Muscle of back (tissue), 11 donors: ENCODE measurements around the gene C12orf75. TPM values are rescaled to one million over a fixed set of nuclear protein-coding genes. Genes with fewer than 3 reads are reported as not detected.
"Not testable (repeated sequence)": the region's sequence is repeated elsewhere in the genome, so short reads cannot be mapped to it uniquely, and the experiment has no call there.

Source experiments
- DNase-seq, 3 donors: peaks; one replicate each; pipeline versions ENCODE4 v3.0.0 to v3.0.0-alpha.2; 2013
- polyA plus RNA-seq, 10 donors: library from polyadenylated mRNA; unstranded; fragments of 120-200 nt; gene quantifications; one replicate each; pipeline ENCODE4 v1.2.1, GENCODE V29; 2013; ENCODE audit not compliant: insufficient read length in 10 of 10

The C12orf75 gene
- polyA plus RNA-seq, 10 donors, result 5.1 to 17.0 (median 8.0) TPM

DNA sequence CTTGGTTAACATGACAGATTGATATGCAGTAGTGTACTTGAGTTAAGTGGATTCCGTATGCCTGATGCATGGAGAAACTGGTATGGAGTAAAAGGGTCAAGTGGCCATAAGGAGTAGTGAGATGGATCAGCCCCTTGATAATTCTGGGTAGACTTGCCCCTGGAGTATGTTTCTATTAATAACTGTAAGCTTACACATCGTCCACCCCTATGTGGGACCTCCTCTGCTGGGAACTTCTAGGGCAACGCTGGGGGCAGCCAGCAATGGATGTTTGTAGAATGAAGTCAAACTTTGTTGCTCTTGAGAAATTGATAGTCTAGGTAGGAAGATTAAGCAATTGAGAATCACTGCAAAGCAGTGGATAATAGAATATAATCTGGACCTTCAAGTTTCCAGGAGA lies 3.5 kb downstream of the C12orf75 start:
- DNase-seq, result peak in 1 of 3 donors; percentile 60

DNA sequence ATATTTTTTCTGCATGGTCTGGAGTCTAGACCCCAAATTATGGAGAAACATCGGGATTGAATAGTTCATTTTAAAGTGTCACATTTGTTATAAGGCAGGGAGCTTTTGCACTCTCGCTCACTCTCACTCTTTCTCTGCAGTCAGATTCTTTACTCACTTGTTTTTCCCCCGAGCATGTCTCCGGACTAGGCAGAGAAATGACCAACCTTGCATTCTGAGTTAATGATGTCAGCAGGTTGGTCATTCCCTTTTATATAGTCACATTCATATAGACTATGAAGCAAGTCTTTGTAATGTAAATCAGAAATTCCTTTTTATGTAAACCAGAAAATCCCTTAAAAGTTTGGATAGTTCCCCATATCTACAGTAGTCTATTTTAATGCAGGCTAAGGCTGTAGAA lies 4.1 kb downstream of the C12orf75 start:
- DNase-seq, result peak in 1 of 3 donors; percentile 63

DNA sequence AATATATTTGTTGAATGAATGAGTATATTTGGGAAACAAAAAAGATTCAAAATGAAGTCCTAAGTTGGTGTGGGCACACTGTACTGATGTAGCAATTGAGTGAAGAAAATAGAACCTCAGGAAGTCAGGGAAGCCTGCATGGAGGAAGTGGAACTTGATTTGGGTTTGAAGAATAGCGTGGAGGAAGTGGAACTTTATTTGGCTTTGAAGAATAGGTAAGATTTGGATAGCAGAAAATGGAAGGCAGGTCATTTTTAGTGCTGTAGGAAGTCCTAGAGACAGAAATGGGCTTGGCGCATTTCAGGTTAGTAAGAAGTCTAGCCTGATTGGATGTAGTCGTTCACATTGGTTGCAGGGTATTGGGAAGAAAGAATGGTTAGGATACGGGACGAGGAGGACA lies 5.4 kb downstream of the C12orf75 start:
- no peak for DNase-seq

DNA sequence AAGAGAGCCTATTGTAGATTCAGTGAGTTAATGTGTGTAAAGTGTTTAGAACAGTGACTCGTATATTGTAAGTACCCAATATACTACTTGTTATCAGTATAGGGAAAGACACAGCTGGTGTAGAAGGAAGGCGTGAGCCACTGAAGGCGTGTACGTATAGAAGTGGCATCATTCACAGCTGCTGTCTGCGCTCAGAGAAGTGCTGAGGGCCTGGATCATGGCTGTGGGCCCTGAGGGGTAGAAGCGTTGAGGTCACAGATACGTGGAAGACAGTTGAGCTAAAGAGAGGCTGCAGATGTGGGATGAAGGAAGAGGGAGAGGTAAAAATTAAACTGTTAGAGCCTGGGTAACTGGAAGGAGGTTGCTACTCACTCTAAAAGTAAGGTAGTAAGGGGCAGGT lies 5.9 kb downstream of the C12orf75 start:
- no peak for DNase-seq

DNA sequence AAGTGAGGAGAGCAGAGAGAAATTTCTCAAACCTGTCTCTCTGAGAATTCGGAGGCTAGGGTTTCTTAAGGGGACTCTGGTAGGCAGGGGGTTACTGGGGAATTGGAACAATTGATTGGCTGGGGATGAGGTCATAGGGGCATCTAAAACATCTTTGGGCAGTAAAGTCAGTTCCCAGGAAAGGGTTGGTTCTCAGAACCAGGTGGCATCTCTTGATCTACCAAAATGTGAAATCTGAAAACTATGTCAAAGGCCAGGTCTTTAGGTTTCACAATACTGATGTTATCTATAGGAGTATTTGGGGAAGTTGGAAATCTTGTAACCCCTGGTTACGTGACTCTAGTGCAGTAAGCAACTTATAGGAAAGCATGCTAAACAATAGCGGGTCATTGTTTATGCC lies 6.9 kb downstream of the C12orf75 start:
- DNase-seq, result no peak

DNA sequence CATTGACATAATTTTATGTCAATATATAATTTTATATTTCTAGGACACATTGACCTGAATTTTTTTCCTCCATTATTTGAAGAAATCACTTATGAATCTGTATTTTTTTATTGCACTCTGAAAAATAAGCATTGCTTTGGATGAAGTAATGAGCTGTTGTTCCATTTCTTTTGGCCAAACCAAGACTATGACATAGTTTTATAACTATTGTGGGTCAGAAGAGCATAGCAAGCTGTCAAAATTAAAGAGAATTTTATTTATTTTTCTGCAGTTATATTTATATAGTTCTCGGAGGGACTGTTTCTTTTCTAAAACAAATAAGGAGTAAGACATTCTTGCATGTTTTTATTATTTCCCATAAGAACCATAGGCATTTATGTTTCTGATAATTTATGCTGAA lies 8.5 kb downstream of the C12orf75 start:
- DNase-seq, result no peak

DNA sequence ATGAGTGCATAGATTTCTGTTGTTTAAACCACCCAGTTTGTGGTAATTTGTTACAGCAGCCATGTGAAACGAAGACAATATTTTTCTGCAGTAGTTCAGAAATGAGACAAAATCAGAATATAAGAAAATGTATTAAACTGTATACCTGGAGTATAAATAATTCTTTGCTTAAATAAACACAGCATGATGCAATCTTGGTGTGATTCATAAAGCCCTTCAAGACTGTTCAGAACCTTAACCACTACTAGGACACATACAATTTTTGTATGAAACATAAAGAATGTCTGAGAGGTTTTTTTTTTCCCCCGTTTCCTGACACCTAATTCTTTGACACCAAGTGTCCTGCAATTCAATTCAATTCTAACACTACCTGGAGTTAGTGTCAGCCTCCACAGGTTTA lies 10.5 kb downstream of the C12orf75 start:
- no peak for DNase-seq

DNA sequence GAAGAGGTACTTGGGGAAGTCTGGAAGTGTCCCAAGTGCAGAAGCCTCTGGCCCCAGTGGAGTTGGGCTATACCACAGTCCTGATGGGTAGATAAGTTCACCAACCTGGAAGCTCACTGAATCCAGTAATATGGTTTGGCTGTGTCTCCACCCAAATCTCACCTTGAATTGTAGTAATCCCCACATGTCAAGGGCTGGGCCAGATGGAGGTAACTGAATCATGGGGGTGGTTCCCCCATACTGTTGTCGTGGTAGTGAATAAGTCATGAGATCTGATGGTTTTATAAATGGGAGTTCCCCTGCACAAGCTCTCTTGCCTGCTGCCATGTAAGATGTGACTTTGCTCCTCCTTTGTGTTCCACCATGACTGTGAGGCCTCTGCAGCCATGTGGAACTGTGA lies 11.1 kb downstream of the C12orf75 start:
- not testable (repeated sequence) for DNase-seq

DNA sequence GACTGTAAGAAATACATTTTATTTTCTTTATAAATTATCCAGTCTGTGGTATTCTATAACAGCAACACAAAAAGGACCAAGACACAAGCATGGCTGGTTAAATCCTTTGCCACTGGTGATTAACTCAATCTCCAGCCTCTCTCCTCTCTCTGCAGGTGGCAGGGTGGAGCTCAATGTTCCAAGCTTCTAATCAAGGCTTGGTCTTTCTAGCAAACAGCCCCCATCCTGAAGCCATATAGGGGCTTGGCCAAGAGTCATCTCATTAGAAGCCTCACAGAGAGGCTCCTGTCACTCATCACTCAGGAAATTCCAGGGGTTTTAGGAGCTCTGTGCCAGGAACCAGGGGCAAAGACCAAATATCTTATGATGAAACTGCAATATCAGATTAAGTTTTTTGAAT lies 12.0 kb downstream of the C12orf75 start:
- DNase-seq, result no peak

DNA sequence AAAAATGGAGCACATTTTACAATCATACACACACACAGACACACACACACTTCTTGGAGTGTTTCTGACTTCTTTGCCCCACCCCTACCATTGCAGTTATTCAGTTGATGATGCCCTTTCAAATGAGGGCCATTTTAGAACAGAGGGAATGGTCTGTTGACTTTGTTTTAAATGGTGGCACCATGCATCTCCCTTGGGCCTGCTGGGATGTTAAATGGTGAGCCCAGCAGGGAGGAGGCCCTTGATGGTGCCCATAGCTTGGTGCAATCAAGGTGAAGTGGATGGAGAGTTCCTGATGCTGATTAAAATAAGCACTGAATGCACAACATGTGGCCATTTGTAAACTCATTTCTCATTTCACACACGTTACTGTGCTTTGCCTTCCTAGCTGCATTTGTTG lies 13.3 kb downstream of the C12orf75 start:
- no peak for DNase-seq

DNA sequence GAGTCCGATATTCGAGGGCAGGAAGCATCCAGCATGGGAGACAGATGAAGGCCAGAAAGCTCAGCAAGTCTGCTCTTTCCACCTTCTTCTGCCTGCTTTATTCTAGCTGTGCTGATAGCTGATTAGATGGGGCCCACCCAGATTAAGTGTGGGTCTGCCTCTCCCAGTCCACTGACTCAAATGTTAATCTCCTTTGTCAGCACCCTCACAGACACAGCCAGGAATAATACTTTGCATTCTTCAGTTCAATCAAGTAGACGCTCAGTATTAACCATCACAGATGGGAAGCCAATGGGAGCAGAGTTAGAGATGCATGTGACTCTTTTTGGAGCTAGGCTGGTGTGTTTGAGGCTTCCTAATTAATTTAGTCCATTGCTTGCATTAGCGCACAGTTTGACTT lies 17.0 kb downstream of the C12orf75 start:
- DNase-seq, result no peak

DNA sequence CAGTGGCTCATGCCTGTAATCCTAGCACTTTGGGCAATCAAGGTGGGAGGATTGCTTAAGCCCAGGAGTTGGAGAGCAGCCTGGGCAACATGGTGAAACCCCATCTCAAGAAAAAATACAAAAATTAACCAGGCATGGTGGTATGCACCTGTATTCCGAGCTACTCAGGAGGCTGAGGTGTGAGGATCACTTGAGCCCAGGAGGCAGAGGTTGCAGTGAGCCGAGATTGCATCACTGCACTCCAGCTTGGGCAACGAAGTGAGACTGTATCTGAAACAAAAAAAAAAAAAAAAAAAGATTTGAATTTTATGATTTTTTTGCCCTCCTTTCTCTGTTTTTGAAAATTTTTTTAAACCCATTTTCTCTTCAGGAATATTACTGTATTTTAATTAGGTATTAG lies 17.7 kb downstream of the C12orf75 start:
- no peak for DNase-seq

DNA sequence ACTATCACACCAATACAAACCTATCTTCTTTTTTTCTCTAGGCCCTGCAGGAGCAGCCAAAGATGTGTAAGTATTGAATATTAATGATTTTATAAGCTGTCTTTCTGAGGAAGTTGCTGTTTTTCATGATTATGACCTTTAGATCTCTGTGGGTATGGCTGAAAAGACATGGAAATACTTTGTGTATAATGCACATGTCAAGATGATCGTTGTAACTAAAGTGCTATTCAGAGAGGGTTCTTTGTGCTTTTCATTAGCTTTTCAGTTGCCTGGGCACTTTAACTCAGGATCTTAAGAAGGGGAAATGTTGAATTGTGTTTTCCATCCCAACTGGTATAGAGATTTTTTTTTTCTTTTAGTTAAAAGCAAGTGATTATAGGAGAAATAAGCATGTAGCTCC lies 18.1 kb downstream of the C12orf75 start:
- no peak for DNase-seq

DNA sequence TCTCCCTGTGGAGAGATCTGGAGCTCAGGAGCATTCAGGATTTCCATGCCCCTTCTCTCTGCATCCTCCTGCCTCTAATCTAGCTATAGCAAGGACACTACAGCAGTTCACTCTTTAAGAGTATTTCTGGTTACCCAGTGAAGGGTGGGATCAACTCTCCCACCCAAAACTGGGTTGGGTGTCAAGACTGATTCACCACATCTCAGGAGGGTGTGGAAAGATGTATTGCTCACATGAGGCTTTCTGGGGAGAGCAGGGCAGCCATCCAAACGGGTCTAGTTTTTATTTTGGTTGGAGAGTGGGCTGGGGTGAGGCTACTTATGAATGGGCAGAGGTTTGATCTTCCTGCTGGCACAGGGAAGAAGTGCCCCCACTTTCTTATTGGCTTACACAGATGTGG lies 18.6 kb downstream of the C12orf75 start:
- no peak for DNase-seq

DNA sequence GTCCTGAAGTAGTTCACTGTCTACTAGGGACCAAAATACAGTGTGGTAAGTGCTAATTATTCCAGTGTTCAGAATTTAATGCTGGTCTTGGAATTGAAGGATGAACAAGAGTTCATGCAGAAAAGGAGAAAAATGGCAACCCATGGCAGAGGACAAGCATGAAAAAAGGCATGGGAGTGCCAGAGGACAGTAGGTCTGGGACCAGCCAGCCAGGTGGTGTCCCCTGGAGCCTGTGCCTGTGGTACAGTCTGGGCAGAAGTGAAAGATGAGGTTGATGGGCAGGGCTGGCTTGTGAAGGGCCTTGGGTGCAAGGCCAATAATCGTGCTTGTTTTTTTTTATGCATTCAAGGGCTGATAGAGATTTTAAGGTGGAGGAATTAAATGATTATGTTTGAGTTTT lies 21.0 kb downstream of the C12orf75 start:
- DNase-seq, result no peak

DNA sequence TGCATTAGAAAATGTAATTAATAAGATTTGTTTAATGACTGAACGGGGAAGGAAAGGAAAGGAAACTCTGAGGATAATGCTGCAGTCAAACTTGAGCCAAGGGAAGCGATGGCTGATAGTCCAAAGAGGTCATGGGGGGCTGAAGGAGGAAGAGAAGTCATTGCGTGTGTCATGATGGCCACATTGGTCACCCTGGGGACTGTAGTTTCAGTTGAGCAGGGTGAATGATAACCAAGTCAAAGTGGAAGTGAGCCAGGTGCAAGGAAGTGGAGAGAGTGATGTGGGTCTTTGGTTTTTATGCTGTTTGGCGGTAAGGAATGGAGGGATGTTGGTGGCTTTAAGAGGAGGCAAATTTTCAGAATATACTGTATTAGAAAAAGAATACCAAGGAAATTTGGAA lies 21.6 kb downstream of the C12orf75 start:
- no peak for DNase-seq

DNA sequence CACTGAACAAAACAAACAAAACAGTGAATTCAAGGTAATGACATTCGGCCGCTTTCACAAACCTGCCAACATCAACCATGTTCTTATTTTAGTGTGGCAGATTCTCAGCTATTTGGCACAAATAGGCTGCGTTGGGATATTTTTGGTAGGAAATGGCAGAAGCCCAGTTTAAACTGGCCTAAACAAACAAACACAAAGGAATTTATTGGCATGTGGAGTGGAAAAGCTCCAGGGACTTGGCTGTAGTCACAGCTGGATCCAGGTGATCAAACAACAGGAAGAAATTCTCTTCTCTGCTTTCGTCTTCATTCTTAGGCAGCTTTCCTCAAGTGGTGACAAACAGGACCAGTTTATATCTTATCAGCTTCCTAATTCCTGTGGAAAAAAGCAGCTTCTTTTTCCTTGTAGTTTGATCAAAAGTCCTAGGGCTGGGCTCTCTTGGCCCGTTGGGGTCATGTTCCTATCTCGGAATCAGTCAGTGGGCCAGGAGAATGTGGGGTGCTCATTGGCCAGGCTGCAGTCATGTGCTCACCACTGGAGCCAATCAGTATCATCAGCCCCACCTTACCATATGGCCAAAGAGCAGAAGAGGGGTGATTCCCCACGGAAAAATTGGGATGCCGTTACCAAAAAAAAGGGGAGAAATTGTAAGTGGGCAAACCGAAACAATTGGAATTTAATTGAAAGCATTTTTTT lies 22.6 kb downstream of the C12orf75 start:
- no peak for DNase-seq

DNA sequence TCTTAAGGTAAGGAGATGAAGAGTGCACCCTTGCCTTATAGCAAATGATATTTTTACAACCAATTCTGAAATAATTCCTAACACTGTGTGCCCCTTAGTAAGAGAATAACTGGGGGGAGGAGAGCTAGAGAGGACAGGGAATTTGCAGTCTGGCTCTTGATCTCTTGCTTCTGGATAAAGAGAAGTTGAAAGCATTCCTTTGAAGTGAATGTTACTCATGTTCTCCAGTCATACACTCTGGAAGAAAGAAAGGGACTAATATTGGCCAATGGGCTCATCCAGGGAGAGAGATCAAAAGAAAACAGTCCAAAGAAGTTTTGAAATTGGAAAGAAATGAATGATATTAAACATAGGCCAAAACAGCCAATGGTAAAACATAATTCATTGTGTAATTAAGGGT lies 25.3 kb downstream of the C12orf75 start:
- DNase-seq, result peak in 1 of 3 donors; percentile 17

DNA sequence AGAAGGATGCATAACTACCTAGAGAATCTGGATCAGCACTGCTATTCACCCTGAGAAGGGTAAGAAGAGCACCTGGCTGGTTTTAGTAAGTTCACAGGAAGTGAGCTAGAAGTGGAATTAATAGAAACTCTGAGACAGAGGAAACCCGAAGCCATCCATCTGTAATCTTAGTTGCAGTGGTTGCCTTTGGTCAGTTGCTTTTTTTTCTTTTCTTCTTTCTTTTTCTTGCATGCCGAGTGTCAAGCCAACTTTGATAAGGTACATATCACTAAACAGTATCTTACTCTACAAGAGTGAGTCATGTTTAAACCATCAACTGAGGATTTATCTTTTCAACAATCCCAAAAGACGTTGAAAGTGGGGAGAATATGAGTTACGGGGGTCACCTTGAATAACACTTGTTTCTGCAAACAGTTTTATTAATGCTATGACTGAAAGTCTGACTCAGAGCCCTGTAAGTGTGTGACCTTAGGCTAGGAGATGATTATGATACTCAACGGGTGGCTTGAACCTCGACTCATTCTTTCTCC lies 26.7 kb downstream of the C12orf75 start:
- no peak for DNase-seq

DNA sequence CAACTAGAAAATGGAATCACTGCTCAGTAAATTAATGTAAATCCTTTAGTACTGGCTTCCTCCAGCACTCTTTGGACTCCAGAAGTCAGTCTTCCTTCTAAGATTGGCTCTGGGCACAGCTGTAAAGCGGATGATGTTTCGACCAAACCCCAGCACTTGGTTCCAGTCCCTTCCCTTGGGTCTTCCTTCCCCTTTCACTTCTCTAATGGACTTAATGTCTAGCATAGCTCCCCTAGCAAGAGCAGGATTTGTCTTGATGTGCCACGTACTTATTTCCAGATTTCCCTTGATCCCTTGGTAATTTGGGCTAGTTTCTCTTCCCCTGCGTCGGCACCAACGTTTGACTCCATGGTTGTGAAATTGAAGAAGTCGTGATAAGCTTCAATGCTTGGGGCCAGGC lies 28.3 kb downstream of the C12orf75 start:
- peak in 1 of 3 donors; percentile 25 for DNase-seq

DNA sequence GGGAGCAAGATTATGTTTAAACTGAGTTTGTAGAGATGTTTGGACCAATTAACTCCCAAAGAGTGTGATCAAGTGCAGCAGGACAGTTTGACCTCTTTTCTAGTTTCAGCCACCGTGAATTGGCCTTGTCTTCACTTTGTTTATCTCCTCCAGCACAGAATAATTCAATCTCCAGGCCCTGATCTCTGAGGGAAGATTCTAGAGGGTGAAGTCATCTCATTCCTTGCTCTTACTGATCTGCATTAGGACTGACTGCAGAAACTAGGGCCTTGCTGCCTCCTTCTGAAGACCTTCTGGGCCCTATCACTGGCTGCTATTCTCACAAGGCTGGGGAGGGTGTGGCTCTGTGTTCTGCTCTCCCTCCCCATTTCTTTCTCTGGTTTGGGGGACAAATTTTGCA lies 29.4 kb downstream of the C12orf75 start:
- no peak for DNase-seq

DNA sequence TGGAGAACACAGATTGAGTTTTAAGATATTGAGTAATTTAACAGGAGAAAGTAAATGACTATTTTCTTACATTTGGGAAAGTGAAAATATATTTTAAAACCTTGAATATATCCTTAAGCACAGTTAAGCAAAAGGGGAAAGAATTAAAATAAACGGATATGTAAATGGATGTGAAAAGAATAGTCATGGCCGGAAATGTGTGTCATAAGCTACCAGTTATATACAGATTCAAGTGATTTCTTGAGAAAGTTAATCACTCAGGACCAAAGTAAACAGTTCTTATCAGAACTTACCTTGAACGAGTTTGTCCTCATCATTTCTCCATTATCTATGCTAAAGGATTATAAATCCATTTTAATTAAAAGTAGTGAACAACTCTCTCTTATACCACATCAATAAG lies 33.4 kb downstream of the C12orf75 start:
- no peak for DNase-seq

DNA sequence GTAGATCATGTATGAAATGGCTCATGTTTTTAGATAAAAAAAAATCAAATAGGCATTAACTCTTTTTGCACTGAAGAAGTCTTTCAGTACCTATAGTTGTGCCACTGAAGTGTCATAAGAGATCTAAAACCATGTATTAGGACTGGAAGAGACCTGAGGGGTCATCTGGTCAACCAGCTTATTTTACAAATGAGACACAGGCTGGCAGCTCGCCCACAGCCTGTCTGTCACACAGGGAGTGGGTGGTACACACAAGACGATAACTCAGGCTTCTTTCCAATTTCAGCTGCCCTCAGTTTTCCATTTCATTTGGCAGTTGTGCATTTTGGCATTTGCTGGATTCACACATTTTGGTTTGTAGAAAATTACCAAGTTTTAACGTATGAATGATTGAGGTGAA lies 34.7 kb downstream of the C12orf75 start:
- DNase-seq, result no peak

DNA sequence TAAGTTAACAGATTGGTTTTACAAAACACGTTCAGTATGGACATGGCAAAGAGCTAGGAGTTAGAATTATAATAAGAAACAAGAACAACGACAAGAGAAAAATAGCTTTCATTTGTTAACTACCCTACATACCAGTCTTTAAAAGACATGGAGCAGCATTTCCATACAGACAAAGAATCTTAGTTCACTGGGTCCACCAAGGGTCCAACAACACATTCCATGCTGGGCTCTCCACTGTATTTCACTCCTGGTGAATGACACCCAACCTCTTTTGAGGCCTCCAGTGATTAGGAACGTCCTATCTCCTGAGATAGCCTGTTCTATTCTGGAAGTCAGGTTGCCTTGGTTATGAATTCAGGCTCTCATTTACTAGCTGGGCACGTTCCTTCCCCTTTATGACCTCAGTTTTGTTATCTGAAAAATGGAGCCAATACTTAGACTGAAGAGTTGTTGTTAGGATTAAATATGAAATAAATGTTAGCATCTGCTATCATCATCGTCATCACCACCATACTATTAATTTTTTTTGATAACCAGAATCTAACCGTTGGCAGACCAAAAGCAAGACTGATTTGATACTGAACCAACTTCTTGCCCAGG lies 37.7 kb downstream of the C12orf75 start:
- DNase-seq, result no peak
